Keratinocyte (primary cell): Measurements from ENCODE around the gene RNU5D-1. TPM values are rescaled to one million over a fixed set of nuclear protein-coding genes. Genes with fewer than 3 reads are reported as not detected.
A peak's percentile ranks its signal among the peaks of the same experiment; 100 is the strongest.

Source experiments
- DNase-seq: peaks from one replicate; pipeline ENCODE4 v3.0.0-alpha.2; 2011; ENCODE audit warnings: low read depth, missing footprints, low spot score
- FAIRE-seq: peaks from 2 replicates; lab custom pipeline; 2011; peaks lifted over from hg19 to GRCh38; lab: Jason Lieb, UNC
- H2AFZ ChIP-seq: 2 replicates; pipeline ENCODE4 v1.6.0; 2012; ENCODE audit warnings: low read length, control low read depth, inconsistent platforms; ENCODE audit not compliant: control insufficient read depth
- H3K27ac ChIP-seq: 2 replicates; pipeline ENCODE4 v1.5.1; 2011; ENCODE audit warnings: low read length; ENCODE audit not compliant: control insufficient read depth, insufficient read depth
- H3K27me3 ChIP-seq: 3 replicates; pipeline ENCODE4 v1.6.0; 2011; ENCODE audit warnings: low read length; ENCODE audit not compliant: control insufficient read depth, insufficient read depth; ENCODE audit errors: extremely low read depth
- H3K36me3 ChIP-seq, 2 experiments: 2 replicates in 1 of 2; 3 replicates in 1 of 2; pipeline ENCODE4 v1.5.1; 2011; ENCODE audit warnings: low read length in 2 of 2, mild to moderate bottlenecking in 1 of 2; ENCODE audit not compliant: control insufficient read depth in 2 of 2, insufficient read depth in 2 of 2; ENCODE audit errors: extremely low read depth in 1 of 2
- H3K4me1 ChIP-seq: 3 replicates; pipeline ENCODE4 v1.5.1; 2011; ENCODE audit warnings: low read length; ENCODE audit not compliant: control insufficient read depth, insufficient read depth; ENCODE audit errors: extremely low read depth
- H3K4me2 ChIP-seq: 3 replicates; pipeline ENCODE4 v1.6.0; 2011; ENCODE audit warnings: low read depth, low read length; ENCODE audit not compliant: control insufficient read depth, insufficient read depth; ENCODE audit errors: extremely low read depth
- H3K4me3 ChIP-seq, 3 experiments: fragments of 200-600 bp in 1 of 3; sonication (generic) in 1 of 3; 2 replicates in 2 of 3; 3 replicates in 1 of 3; pipeline ENCODE4 v1.5.1; 2011 to 2016; ENCODE audit warnings: low read length in 3 of 3, mild to moderate bottlenecking in 3 of 3, control low read depth in 2 of 3, inconsistent platforms in 1 of 3, low read depth in 1 of 3, mixed read lengths in 1 of 3, mixed run types in 1 of 3, moderate library complexity in 1 of 3; ENCODE audit not compliant: control insufficient read depth in 2 of 3, insufficient read depth in 2 of 3; ENCODE audit errors: extremely low read depth in 1 of 3
- H3K79me2 ChIP-seq: 2 replicates; pipeline ENCODE4 v1.6.0; 2012; ENCODE audit warnings: low read length; ENCODE audit not compliant: control insufficient read depth, insufficient read depth
- H3K9ac ChIP-seq: 3 replicates; pipeline ENCODE4 v1.6.0; 2011; ENCODE audit warnings: low read length; ENCODE audit not compliant: control insufficient read depth, insufficient read depth; ENCODE audit errors: extremely low read depth
- H3K9me1 ChIP-seq: 3 replicates; pipeline ENCODE4 v1.6.0; 2011; ENCODE audit warnings: low read length; ENCODE audit not compliant: control insufficient read depth, insufficient read depth; ENCODE audit errors: extremely low read depth
- H3K9me3 ChIP-seq: 2 replicates; pipeline ENCODE4 v1.5.1; 2012; ENCODE audit warnings: low read depth, low read length; ENCODE audit not compliant: control insufficient read depth
- H4K20me1 ChIP-seq: 3 replicates; pipeline ENCODE4 v1.6.0; 2011; ENCODE audit warnings: low read length; ENCODE audit not compliant: control insufficient read depth, insufficient read depth; ENCODE audit errors: extremely low read depth
- EZH2 ChIP-seq: IDR thresholded peaks from one replicate; pipeline ENCODE4 v1.6.1; 2012; ENCODE audit warnings: inconsistent platforms, mild to moderate bottlenecking, low read length, moderate library complexity
- dilution Hi-C: fragments of 300-500 bp; cut with MboI; formaldehyde crosslinking; loops from one replicate; pipeline ENCODE4 v1.7.0; 2020; ENCODE audit warnings: low sequenced_read_pairs; ENCODE audit not compliant: extremely low pct_ligation_motif_present
- polyA minus RNA-seq, 3 experiments: library from RNA; depleted of rRNA, polyadenylated mRNA; stranded (reverse); fragments of >200 nt; gene quantifications; 1 replicate in 1 of 3; 2 replicates in 1 of 3; 3 replicates in 1 of 3; pipeline ENCODE4 v1.2.3, GENCODE V29; 2011
- polyA plus RNA-seq, 5 experiments: library from polyadenylated mRNA; depleted of rRNA in 3 of 5; stranded (reverse) in 3 of 5; stranded (forward) in 1 of 5; unstranded in 1 of 5; fragments of >200 nt; gene quantifications; 1 replicate in 1 of 5; 2 replicates in 3 of 5; 3 replicates in 1 of 5; pipeline versions ENCODE4 v1.2.1 to v1.2.3, GENCODE V29; 2011 to 2012; ENCODE audit warnings: missing spikeins in 2 of 5, low read depth in 1 of 5, low replicate concordance in 1 of 5
- TF ChIP-seq, protein P1 (sequence below), 3 experiments: IDR thresholded peaks in 1 of 3; conservative IDR thresholded peaks in 1 of 3; optimal IDR thresholded peaks in 1 of 3; 2 replicates in 2 of 3; 3 replicates in 1 of 3; pipeline versions ENCODE3 to v1.5.1; 2011; ENCODE audit warnings: low read length in 3 of 3, mild to moderate bottlenecking in 3 of 3, moderate library complexity in 2 of 3, control low read depth in 1 of 3, inconsistent platforms in 1 of 3; ENCODE audit not compliant: insufficient read depth in 2 of 3; ENCODE audit errors: extremely low read depth in 1 of 3

RNU5D-1 gene
- not detected in 3 replicates for polyA plus RNA-seq
- polyA plus RNA-seq (2011; ENCODE audit: low read depth) = not detected
- not detected in 2 replicates for polyA plus RNA-seq (2011; cell fraction: cytosol; rRNA removed)
- not detected in 2 replicates for polyA plus RNA-seq (2011; cell fraction: nucleus; rRNA removed)
- not detected in 2 replicates for polyA plus RNA-seq (2012; ENCODE audit: low replicate concordance)
- polyA minus RNA-seq = under 0.01 TPM in 3 replicates
- polyA minus RNA-seq (2011; cell fraction: cytosol; rRNA and poly(A)+ RNA removed) = not detected
- polyA minus RNA-seq (2011; cell fraction: nucleus; rRNA and poly(A)+ RNA removed) = under 0.01 TPM in 2 replicates

- TF ChIP-seq EZH2 = no peak
- TF ChIP-seq, protein P1, sequence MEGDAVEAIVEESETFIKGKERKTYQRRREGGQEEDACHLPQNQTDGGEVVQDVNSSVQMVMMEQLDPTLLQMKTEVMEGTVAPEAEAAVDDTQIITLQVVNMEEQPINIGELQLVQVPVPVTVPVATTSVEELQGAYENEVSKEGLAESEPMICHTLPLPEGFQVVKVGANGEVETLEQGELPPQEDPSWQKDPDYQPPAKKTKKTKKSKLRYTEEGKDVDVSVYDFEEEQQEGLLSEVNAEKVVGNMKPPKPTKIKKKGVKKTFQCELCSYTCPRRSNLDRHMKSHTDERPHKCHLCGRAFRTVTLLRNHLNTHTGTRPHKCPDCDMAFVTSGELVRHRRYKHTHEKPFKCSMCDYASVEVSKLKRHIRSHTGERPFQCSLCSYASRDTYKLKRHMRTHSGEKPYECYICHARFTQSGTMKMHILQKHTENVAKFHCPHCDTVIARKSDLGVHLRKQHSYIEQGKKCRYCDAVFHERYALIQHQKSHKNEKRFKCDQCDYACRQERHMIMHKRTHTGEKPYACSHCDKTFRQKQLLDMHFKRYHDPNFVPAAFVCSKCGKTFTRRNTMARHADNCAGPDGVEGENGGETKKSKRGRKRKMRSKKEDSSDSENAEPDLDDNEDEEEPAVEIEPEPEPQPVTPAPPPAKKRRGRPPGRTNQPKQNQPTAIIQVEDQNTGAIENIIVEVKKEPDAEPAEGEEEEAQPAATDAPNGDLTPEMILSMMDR (optimal IDR thresholded peaks at IDR 0.05 in 1 of 3, IDR thresholded peaks at IDR 0.05 in 1 of 3, conservative IDR thresholded peaks at IDR 0.05 in 1 of 3; ENCODE audit: extremely low read depth in 1 of 3, insufficient read depth in 2 of 3, low read length in 3 of 3) = peak; percentile 70 to 84 (median 74)
- Histone ChIP-seq H3K9me3 (no peaks in the 10 kb centered on the region), H4K20me1 (no peaks in the 10 kb centered on the region), H2AFZ (peak within 1 kb of the TSS; percentile 5), H3K27ac (peak within 1 kb of the TSS; percentile 91), H3K4me2 (peak within 1 kb of the TSS; percentile 45), H3K79me2 (no peaks in the 10 kb centered on the region), H3K36me3 (no peaks in the 10 kb centered on the region), H3K9me1 (peaks cover 2% of the 10 kb centered on the region), H3K4me1 (peaks cover 8% of the 10 kb centered on the region), H3K4me3 (no peak within 1 kb of the TSS), H3K9ac (peak within 1 kb of the TSS; percentile 67), H3K27me3 (no peaks in the 10 kb centered on the region)
- DNase-seq (no peak), FAIRE-seq (peak; percentile 13)
- dilution Hi-C loops = no loop called here
Observed at GRCh38 chr1:44730741-44731512, at the start of gene RNU5D-1. TSS of gene RNU5D-1 (minus strand) at chr1:44731170.

GRCh38 chr1:44780583-44781121 is 49.7 kb upstream of the RNU5D-1 start:
- H3K4me2 ChIP-seq = no peak overlapping the region
- H3K27me3 ChIP-seq = no peaks in the 10 kb centered on the region
- H3K9me1 ChIP-seq = peaks cover 2% of the 10 kb centered on the region
- no peaks in the 10 kb centered on the region for H3K9me3 ChIP-seq
- no peak overlapping the region for H2AFZ ChIP-seq
- DNase-seq (no peak), FAIRE-seq (no peak)
- H3K4me1 ChIP-seq = peaks cover 26% of the 10 kb centered on the region
- H3K36me3 ChIP-seq = peaks cover 26 to 47% of the 10 kb centered on the region in 2 experiments
- dilution Hi-C loops = no loop called here
- peaks cover 30% of the 10 kb centered on the region for H3K79me2 ChIP-seq
- no peak overlapping the region for H3K9ac ChIP-seq
- no peak overlapping the region for H3K27ac ChIP-seq
- peaks cover 19% of the 10 kb centered on the region for H4K20me1 ChIP-seq
- TF ChIP-seq EZH2 = no peak
- TF ChIP-seq, protein P1 (optimal IDR thresholded peaks at IDR 0.05 in 1 of 3, IDR thresholded peaks at IDR 0.05 in 1 of 3, conservative IDR thresholded peaks at IDR 0.05 in 1 of 3; ENCODE audit: extremely low read depth in 1 of 3, insufficient read depth in 2 of 3, low read length in 3 of 3) = no peak
- no peak overlapping the region for H3K4me3 ChIP-seq
